ENCODE measurements around the gene NMNAT3. TPM values are rescaled to one million over a fixed set of nuclear protein-coding genes. Genes with fewer than 3 reads are reported as not detected.
"Not testable (repeated sequence)": the region's sequence is repeated elsewhere in the genome, so short reads cannot be mapped to it uniquely, and the experiment has no call there.

Gene NMNAT3
- total RNA-seq, 1 donor from 2014 or later, result 1.5 TPM

GRCh38 chr3:139586420-139587017 lies 91.3 kb downstream of the NMNAT3 start:
- ATAC-seq, result no peak

GRCh38 chr3:139585820-139586219 lies 92.0 kb downstream of the NMNAT3 start:
- DNase-seq (ENCODE audit: low spot score) (no peak), ATAC-seq (no peak)

More at GRCh38 chr3:139586420-139587017, 91.3 kb downstream of the NMNAT3 start:
- no peak for DNase-seq (ENCODE audit: low spot score)

- DNase-seq (ENCODE audit: low spot score), result not testable (repeated sequence)
Observed at GRCh38 chr3:139583651-139584050, 94.1 kb downstream of the NMNAT3 start.

GRCh38 chr3:139578783-139579182 lies 99.0 kb downstream of the NMNAT3 start:
- ATAC-seq (no peak), DNase-seq (ENCODE audit: low spot score) (no peak)

More at GRCh38 chr3:139583651-139584050, 94.1 kb downstream of the NMNAT3 start:
- not testable (repeated sequence) for ATAC-seq

GRCh38 chr3:139577909-139578308 lies 99.9 kb downstream of the NMNAT3 start:
- no peak for ATAC-seq

GRCh38 chr3:139577346-139577745 lies 100.4 kb downstream of the NMNAT3 start:
- DNase-seq (ENCODE audit: low spot score), result no peak
- no peak for ATAC-seq

More at GRCh38 chr3:139577909-139578308, 99.9 kb downstream of the NMNAT3 start:
- no peak for DNase-seq (ENCODE audit: low spot score)

GRCh38 chr3:139574026-139574947 lies 103.5 kb downstream of the NMNAT3 start:
- peak; percentile 78 for DNase-seq (ENCODE audit: low spot score)
- peak; percentile 92 for ATAC-seq

GRCh38 chr3:139572847-139573672 lies 104.7 kb downstream of the NMNAT3 start:
- ATAC-seq, result peak; percentile 57
- no peak for DNase-seq (ENCODE audit: low spot score)

GRCh38 chr3:139571711-139572110 lies 106.1 kb downstream of the NMNAT3 start:
- no peak for ATAC-seq
- no peak for DNase-seq (ENCODE audit: low spot score)

- peak; percentile 36 for ATAC-seq
- no peak for DNase-seq (ENCODE audit: low spot score)
Observed at GRCh38 chr3:139564294-139564861, 113.4 kb downstream of the NMNAT3 start.

- peak; percentile 95 for ATAC-seq
- no peak for DNase-seq (ENCODE audit: low spot score)
Observed at GRCh38 chr3:139561959-139562676, 115.7 kb downstream of the NMNAT3 start.

- ATAC-seq, result no peak
Observed at GRCh38 chr3:139561255-139561817, 116.4 kb downstream of the NMNAT3 start.

GRCh38 chr3:139560411-139560810 lies 117.4 kb downstream of the NMNAT3 start:
- DNase-seq (ENCODE audit: low spot score) (no peak), ATAC-seq (no peak)

More at GRCh38 chr3:139561255-139561817, 116.4 kb downstream of the NMNAT3 start:
- no peak for DNase-seq (ENCODE audit: low spot score)

GRCh38 chr3:139559541-139559940 lies 118.2 kb downstream of the NMNAT3 start:
- DNase-seq (ENCODE audit: low spot score) (no peak), ATAC-seq (no peak)

- no peak for DNase-seq (ENCODE audit: low spot score)
- no peak for ATAC-seq
Observed at GRCh38 chr3:139558351-139559266, 119.2 kb downstream of the NMNAT3 start.

GRCh38 chr3:139557041-139557440 lies 120.7 kb downstream of the NMNAT3 start:
- ATAC-seq, result no peak

GRCh38 chr3:139555249-139555648 lies 122.5 kb downstream of the NMNAT3 start:
- ATAC-seq (no peak), DNase-seq (ENCODE audit: low spot score) (no peak)

More at GRCh38 chr3:139557041-139557440, 120.7 kb downstream of the NMNAT3 start:
- no peak for DNase-seq (ENCODE audit: low spot score)

- DNase-seq (ENCODE audit: low spot score) (no peak), ATAC-seq (no peak)
Observed at GRCh38 chr3:139554628-139555027, 123.1 kb downstream of the NMNAT3 start.
